HG02678 (cell line): ENCODE measurements around the gene CD300E.
"Not testable (repeated sequence)": the region's sequence is repeated elsewhere in the genome, so short reads cannot be mapped to it uniquely, and the experiment has no call there.

Source experiments
- ATAC-seq: cut with Tn5 transposase; IDR thresholded peaks from one replicate; pipeline ENCODE4 v1.9.1; 2021; ENCODE audit warnings: mild to moderate bottlenecking, moderate library complexity; ENCODE audit not compliant: unreplicated experiment

Gene CD300E

GRCh38 chr17:74636541-74637085 is 13.1 kb upstream of the CD300E start:
- ATAC-seq, result not testable (repeated sequence)

- ATAC-seq, result no peak
Observed at GRCh38 chr17:74635418-74635817, 11.9 kb upstream of the CD300E start.

GRCh38 chr17:74633326-74633725 is 9.8 kb upstream of the CD300E start:
- no peak for ATAC-seq

- ATAC-seq, result no peak
Observed at GRCh38 chr17:74632617-74633016, 9.1 kb upstream of the CD300E start.

GRCh38 chr17:74631468-74632450 is 8.2 kb upstream of the CD300E start:
- ATAC-seq, result no peak

GRCh38 chr17:74630251-74630650 is 6.7 kb upstream of the CD300E start:
- not testable (repeated sequence) for ATAC-seq

- ATAC-seq, result no peak
Observed at GRCh38 chr17:74625661-74626060, 2.1 kb upstream of the CD300E start.

- ATAC-seq, result no peak
Observed at GRCh38 chr17:74624131-74624530, 593 bp upstream of the CD300E start.

GRCh38 chr17:74619077-74619673 is 4.4 kb downstream of the CD300E start:
- no peak for ATAC-seq

GRCh38 chr17:74618451-74618850 is 5.1 kb downstream of the CD300E start:
- ATAC-seq, result no peak

GRCh38 chr17:74616696-74617095 is 6.8 kb downstream of the CD300E start:
- ATAC-seq, result no peak

GRCh38 chr17:74612046-74612445 is 11.5 kb downstream of the CD300E start:
- ATAC-seq, result no peak

- ATAC-seq, result no peak
Observed at GRCh38 chr17:74610108-74610507, 13.4 kb downstream of the CD300E start.

GRCh38 chr17:74608511-74608910 is 15.0 kb downstream of the CD300E start:
- no peak for ATAC-seq

GRCh38 chr17:74607221-74607620 is 16.3 kb downstream of the CD300E start:
- ATAC-seq, result no peak

- ATAC-seq, result no peak
Observed at GRCh38 chr17:74606050-74606449, 17.5 kb downstream of the CD300E start.

GRCh38 chr17:74605361-74605760 is 18.2 kb downstream of the CD300E start:
- no peak for ATAC-seq

GRCh38 chr17:74604761-74605160 is 18.8 kb downstream of the CD300E start:
- no peak for ATAC-seq

- ATAC-seq, result no peak
Observed at GRCh38 chr17:74604200-74604599, 19.3 kb downstream of the CD300E start.

- no peak for ATAC-seq
Observed at GRCh38 chr17:74603746-74604145, 19.8 kb downstream of the CD300E start.

GRCh38 chr17:74603037-74603635 is 20.4 kb downstream of the CD300E start:
- no peak for ATAC-seq
